ENCODE data around the gene CNTN4.

DNA sequence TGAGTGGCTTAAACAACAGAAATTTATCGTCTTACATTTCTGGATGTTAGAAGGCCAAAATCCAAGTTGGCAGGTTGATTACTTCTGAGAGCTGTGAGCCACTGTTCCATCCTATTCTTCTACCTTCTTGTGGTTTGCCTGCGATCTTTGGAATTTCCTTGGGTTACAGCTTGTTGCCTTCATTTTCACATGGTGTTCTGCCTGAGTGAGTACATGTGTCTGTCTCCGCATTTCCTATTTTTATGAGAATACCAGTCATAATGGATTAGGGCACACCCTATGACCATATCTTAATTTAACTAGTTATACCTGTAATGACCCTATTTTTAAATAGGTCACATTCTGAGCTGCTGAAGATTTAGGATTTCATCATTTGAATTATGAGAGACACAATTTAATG is 294.3 kb downstream of the CNTN4 start:
- TF ChIP-seq CTCF (IDR thresholded peaks at IDR 0.05; ENCODE audit: borderline replicate concordance, extremely low read depth, low read length, poor library complexity, severe bottlenecking) (no peak), EZH2 (IDR thresholded peaks at IDR 0.05; ENCODE audit: borderline replicate concordance, low read depth, low read length, severe bottlenecking) (no peak)

Measured in DND-41 (cell line).